ENCODE results near the gene THAP7.

Gene THAP7

DNA sequence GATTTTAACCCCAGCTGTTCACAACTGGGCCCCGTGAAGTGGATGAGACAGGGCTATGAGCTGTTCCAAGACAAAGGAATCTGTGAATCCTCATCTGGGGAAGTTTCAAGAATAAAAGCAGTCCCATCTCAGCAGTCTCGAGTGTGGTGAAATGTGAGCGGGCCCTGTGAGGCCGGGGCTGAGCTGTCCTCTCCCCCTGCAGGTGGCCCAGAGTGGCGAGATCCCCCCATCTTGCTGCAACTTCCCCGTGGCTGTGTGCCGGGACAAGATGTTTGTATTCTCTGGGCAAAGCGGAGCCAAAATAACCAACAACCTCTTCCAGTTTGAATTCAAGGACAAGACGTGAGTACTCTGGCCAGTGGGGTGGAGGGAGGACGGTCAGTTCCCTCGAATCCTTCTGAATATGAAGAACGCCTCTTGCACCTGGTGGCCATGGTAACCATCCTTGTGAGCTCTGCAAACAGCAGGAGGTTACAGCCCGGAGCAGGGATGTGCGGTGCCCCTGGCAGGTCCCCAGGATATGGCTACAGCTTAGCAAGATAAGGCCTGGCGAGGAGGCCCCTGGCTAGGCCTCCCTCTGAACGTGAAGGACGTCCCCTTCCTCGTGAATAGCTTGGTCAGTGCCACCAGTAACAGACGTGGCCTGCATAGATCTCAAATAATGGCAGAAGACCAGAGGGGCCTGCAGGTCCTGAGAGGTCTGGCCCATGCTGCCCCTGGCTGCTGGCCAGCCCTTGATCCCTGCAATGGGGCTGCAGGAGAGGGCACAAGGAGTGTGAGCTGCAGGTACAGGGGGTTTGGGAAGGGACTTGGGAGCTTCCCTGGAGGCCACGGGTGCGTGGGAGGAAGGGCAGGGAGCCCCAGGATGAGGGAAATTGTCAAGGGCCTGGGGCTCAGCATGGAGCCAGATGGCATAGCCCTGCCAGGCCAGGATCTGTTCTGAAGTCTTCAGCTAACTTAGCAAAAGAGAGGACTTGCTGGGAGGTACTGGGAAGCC is 11.4 kb downstream of the THAP7 start:
- H3K4me3 ChIP-seq (ENCODE audit: control insufficient read depth, low read depth, low read length): no peak overlapping the region
- DNase-seq (ENCODE audit: low read depth): no peak
- TF ChIP-seq, protein P1, sequence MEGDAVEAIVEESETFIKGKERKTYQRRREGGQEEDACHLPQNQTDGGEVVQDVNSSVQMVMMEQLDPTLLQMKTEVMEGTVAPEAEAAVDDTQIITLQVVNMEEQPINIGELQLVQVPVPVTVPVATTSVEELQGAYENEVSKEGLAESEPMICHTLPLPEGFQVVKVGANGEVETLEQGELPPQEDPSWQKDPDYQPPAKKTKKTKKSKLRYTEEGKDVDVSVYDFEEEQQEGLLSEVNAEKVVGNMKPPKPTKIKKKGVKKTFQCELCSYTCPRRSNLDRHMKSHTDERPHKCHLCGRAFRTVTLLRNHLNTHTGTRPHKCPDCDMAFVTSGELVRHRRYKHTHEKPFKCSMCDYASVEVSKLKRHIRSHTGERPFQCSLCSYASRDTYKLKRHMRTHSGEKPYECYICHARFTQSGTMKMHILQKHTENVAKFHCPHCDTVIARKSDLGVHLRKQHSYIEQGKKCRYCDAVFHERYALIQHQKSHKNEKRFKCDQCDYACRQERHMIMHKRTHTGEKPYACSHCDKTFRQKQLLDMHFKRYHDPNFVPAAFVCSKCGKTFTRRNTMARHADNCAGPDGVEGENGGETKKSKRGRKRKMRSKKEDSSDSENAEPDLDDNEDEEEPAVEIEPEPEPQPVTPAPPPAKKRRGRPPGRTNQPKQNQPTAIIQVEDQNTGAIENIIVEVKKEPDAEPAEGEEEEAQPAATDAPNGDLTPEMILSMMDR (conservative IDR thresholded peaks at IDR 0.05; ENCODE audit: control insufficient read depth, insufficient read depth, low read depth, low read length): no peak

GRCh38 chr22:20989323-20990138 is 12.4 kb downstream of the THAP7 start:
- no peak for DNase-seq (ENCODE audit: low read depth)
- TF ChIP-seq, protein P1 (conservative IDR thresholded peaks at IDR 0.05; ENCODE audit: control insufficient read depth, insufficient read depth, low read depth, low read length): no peak
- H3K4me3 ChIP-seq (ENCODE audit: control insufficient read depth, low read depth, low read length): no peak overlapping the region

DNA sequence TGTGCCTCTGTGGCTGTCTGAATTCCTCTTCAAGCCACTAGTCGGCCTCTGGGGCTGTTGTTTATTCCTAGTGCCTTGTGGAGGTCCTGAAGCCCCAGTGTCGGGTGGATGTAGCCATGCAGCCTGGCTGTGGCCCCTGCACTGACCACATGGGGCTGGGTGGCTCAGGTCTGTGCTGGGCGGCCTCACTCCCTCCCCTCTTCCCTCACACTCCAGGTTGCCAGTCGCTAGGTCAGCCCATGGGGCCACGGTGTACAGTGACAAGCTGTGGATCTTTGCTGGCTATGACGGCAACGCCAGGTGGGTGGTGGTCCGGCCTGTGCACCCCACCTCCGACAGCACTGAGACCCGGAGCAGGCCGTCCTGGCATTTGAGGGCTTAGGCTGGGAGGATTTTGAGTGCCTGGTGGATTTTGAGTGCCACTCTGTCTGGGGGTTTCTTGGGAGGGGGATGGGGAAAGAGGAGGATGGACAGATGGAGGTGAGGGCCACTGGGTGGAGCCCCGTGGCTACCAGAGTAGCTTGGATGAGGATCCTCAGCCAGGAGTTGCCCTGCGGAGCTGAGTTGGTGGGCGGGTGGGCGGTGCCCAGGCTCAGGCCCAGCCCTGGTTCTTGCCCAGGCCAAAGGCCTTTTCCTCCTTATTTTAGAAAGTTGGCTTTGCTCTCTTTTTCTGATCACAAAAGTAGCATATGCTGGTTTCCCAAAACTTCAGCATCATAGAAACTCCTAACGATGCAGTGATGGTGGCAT is 13.2 kb downstream of the THAP7 start:
- no peak for DNase-seq (ENCODE audit: low read depth)
- TF ChIP-seq, protein P1 (conservative IDR thresholded peaks at IDR 0.05; ENCODE audit: control insufficient read depth, insufficient read depth, low read depth, low read length): no peak
- H3K4me3 ChIP-seq (ENCODE audit: control insufficient read depth, low read depth, low read length): no peak overlapping the region

GRCh38 chr22:20987375-20987774 is 14.5 kb downstream of the THAP7 start:
- TF ChIP-seq, protein P1 (conservative IDR thresholded peaks at IDR 0.05; ENCODE audit: control insufficient read depth, insufficient read depth, low read depth, low read length): no peak
- no peak overlapping the region for H3K4me3 ChIP-seq (ENCODE audit: control insufficient read depth, low read depth, low read length)
- DNase-seq (ENCODE audit: low read depth): no peak

GRCh38 chr22:20986365-20986764 is 15.6 kb downstream of the THAP7 start:
- no peak for DNase-seq (ENCODE audit: low read depth)
- H3K4me3 ChIP-seq (ENCODE audit: control insufficient read depth, low read depth, low read length): no peak overlapping the region
- TF ChIP-seq, protein P1 (conservative IDR thresholded peaks at IDR 0.05; ENCODE audit: control insufficient read depth, insufficient read depth, low read depth, low read length): no peak

- TF ChIP-seq, protein P1 (conservative IDR thresholded peaks at IDR 0.05; ENCODE audit: control insufficient read depth, insufficient read depth, low read depth, low read length): no peak
- H3K4me3 ChIP-seq (ENCODE audit: control insufficient read depth, low read depth, low read length): no peak overlapping the region
- DNase-seq (ENCODE audit: low read depth): no peak
Measured at GRCh38 chr22:20985720-20986119, 16.2 kb downstream of the THAP7 start.

All from fibroblast of mammary gland (primary cell).